ENCODE results near the gene DOCK6. TPM values are rescaled to one million over a fixed set of nuclear protein-coding genes. Genes with fewer than 3 reads are reported as not detected.

DOCK6 gene
- total RNA-seq, 1 donor from 2014 or later = 1.2 TPM

DNA sequence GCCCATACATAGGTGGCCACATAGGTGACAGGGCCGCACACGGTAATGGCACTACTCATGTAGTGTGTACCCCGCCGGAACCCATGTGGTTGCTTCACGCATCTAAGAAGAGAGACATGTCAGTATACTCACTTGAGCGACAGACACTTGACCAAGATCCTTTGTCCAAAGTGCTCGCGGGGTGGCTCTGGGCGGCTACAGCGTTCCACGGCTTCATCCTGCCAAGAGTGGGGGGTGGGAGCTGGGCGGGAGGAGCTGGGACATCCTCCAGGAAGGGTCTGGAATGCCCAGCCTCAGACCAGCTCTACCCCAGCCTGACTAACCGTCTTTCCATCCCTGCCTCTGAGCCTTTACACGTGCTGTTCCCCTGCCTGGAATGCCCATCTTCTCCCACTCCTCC lies 14.4 kb downstream of the DOCK6 start:
- H3K4me3 Mint-ChIP-seq = no peak overlapping the region
- H3K27me3 Mint-ChIP-seq = peaks cover 2% of the 10 kb centered on the region
- H3K9me3 Mint-ChIP-seq = no peaks in the 10 kb centered on the region
- DNase-seq = no peak
- H3K27ac Mint-ChIP-seq = no peak overlapping the region
- H3K4me1 Mint-ChIP-seq = no peaks in the 10 kb centered on the region
- intact Hi-C loops (cut with micrococcal nuclease) = no loop called here
- no peaks in the 10 kb centered on the region for H3K36me3 Mint-ChIP-seq (ENCODE audit: low read depth)

DNA sequence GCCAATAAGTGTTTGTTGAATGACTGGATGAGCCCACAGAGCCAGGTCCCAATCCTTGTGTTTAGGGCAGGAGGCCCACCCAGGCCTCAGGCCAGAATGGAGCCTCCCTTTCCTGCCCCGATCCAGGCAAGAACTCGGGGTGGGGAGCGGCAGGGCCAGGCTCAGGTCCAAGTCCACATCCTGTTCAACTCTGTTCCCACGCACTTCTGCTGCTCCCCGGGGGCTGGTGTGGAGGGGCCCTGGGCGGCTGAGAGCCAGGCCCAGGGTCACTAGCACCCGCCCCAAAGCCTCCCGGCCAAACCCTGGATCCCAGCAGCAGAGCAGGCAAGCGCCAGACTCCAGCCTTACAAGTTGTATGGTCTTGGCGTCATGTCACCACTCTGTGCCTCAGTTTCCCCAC lies 14.9 kb downstream of the DOCK6 start:
- no peak for DNase-seq
- H3K27ac Mint-ChIP-seq = no peak overlapping the region
- no peaks in the 10 kb centered on the region for H3K9me3 Mint-ChIP-seq
- H3K4me3 Mint-ChIP-seq = no peak overlapping the region
- peaks cover 2% of the 10 kb centered on the region for H3K27me3 Mint-ChIP-seq
- no peaks in the 10 kb centered on the region for H3K36me3 Mint-ChIP-seq (ENCODE audit: low read depth)
- intact Hi-C loops (cut with micrococcal nuclease) = no loop called here
- no peaks in the 10 kb centered on the region for H3K4me1 Mint-ChIP-seq

GRCh38 chr19:11246941-11247340 lies 15.4 kb downstream of the DOCK6 start:
- Mint-ChIP-seq H3K9me3 (no peaks in the 10 kb centered on the region), H3K4me3 (no peak overlapping the region), H3K27ac (no peak overlapping the region), H3K36me3 (ENCODE audit: low read depth) (no peaks in the 10 kb centered on the region), H3K4me1 (no peaks in the 10 kb centered on the region), H3K27me3 (peaks cover 2% of the 10 kb centered on the region)
- no peak for DNase-seq
- intact Hi-C loops (cut with micrococcal nuclease) = no loop called here

DNA sequence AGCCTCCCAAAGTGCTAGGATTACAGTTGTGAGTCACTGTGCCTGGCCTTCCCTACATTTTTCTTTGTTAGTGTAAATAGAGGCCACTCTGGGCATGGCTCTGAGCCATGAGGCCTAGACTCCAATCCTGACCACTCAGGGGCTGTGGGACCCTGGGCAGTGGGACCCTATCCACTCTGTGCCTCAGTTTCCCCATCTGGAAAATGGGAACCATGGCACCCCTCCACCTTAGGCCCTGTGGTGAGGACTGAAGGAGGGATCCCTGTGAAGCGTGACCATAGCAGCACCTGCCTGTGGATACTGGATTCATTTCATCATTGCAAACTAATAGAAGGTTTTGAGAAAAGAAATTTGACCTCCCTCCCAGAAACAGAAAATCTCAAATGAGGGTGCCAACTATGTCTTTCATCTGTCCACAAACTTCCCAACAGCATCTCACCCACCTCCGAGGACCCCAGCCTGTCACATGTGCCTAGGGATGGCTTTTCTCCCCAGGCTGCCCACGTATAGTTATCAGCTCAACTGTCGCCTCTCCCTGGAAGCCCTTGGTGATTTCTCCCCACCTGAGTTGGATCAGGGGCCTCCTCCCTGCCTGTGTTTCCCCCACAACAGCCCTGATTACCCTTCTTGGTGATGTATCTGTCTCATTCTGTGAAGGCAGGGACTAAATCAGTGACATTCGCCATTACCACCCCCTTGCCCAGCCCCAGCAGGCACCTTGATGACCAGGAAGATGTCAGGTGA lies 17.3 kb downstream of the DOCK6 start:
- Mint-ChIP-seq H3K27ac (no peak overlapping the region), H3K27me3 (peaks cover 2% of the 10 kb centered on the region), H3K4me1 (no peaks in the 10 kb centered on the region), H3K36me3 (ENCODE audit: low read depth) (no peaks in the 10 kb centered on the region), H3K9me3 (no peaks in the 10 kb centered on the region), H3K4me3 (no peak overlapping the region)
- intact Hi-C loops (cut with micrococcal nuclease) = no loop called here
- no peak for DNase-seq

- intact Hi-C loops (cut with micrococcal nuclease) = no loop called here
- no peak overlapping the region for H3K27ac Mint-ChIP-seq
These were observed 18.5 kb downstream of the DOCK6 start for GRCh38 chr19:11243798-11244169.

DNA sequence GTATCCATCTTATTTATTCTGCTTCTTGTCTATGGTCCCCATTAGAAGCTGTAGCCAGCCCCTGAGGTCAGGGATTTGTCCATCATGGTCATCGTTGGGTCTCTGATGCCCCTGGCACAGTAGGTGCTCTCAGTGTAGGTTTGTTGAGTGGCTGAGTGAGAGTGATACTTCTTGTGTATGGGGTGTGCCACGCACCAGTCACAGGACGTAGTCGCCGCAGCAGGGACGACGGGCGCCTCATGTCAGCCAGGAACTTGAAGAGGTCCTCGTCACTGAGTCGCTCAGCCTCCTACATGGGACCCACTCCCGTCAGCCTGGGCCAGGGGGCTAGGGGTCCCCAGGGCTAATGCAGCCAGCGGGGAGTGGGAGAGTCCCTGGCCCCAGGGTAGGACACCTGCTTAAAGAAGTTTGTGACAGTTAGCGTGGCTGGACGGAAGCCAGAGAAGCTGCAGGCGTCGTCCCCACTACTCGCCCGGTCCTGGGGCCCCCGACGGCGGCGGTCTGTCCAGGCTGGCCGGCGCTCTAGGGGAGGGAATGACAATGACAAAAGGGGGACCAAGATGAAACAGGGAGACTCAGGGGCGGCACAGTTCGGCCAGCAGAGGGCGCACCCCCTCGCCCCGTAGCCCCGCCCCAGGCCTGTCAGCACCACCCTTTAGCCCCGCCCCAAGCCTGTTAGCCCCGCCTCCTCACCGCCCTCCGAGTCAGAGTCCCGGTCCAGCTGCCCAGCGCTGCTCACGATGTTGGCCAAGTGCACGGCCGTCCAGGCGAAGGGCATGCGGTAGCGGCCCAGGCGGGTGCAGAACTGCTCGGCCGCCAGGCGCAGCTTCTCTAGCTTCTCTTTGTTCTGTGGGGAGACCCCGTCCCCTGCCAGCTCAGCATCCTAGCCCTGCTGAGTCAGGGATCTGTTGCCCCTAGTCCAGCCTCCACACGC lies 19.2 kb downstream of the DOCK6 start:
- Mint-ChIP-seq H3K9me3 (peaks cover 4% of the 10 kb centered on the region), H3K36me3 (ENCODE audit: low read depth) (no peaks in the 10 kb centered on the region), H3K4me1 (no peaks in the 10 kb centered on the region), H3K27ac (no peak overlapping the region), H3K4me3 (no peak overlapping the region), H3K27me3 (peaks cover 2% of the 10 kb centered on the region)
- intact Hi-C loops (cut with micrococcal nuclease) = no loop called here
- DNase-seq = peak; percentile 91

More at GRCh38 chr19:11243798-11244169, 18.5 kb downstream of the DOCK6 start:
- Mint-ChIP-seq H3K4me3 (no peak overlapping the region), H3K9me3 (peaks cover 4% of the 10 kb centered on the region), H3K27me3 (peaks cover 2% of the 10 kb centered on the region), H3K4me1 (no peaks in the 10 kb centered on the region), H3K36me3 (ENCODE audit: low read depth) (no peaks in the 10 kb centered on the region)
- no peak for DNase-seq

DNA sequence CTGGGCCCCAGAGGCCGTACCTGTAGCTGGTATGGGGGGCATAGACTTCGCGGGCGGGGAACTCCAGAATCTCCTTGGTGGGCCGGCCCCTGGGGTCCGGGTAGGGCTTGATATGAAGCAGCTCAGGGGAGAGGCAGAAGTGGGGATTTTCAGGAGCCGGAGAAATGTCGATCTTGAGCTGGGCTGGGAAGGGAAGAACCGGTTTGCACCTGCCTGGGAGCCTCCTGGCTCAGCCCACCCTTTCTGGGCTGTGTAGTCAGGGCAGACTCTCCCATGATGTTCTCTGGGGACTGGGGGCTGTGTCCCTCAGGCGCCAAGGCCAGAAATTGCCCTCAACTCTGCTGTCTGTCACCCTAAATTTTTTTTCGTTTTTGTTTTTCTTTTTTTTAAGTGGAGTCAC lies 20.3 kb downstream of the DOCK6 start:
- intact Hi-C loops (cut with micrococcal nuclease) = no loop called here
- no peaks in the 10 kb centered on the region for H3K4me1 Mint-ChIP-seq
- H3K27me3 Mint-ChIP-seq = peaks cover 2% of the 10 kb centered on the region
- no peaks in the 10 kb centered on the region for H3K36me3 Mint-ChIP-seq (ENCODE audit: low read depth)
- H3K9me3 Mint-ChIP-seq = peaks cover 4% of the 10 kb centered on the region
- no peak overlapping the region for H3K27ac Mint-ChIP-seq
- no peak for DNase-seq
- no peak overlapping the region for H3K4me3 Mint-ChIP-seq

- Mint-ChIP-seq H3K4me1 (no peaks in the 10 kb centered on the region), H3K4me3 (no peak overlapping the region), H3K36me3 (ENCODE audit: low read depth) (no peaks in the 10 kb centered on the region), H3K27me3 (peaks cover 2% of the 10 kb centered on the region), H3K9me3 (peaks cover 4% of the 10 kb centered on the region), H3K27ac (no peak overlapping the region)
- no peak for DNase-seq
- intact Hi-C loops (cut with micrococcal nuclease) = no loop called here
These were observed 22.3 kb downstream of the DOCK6 start for GRCh38 chr19:11240008-11240444.

- no peak within 1 kb of the TSS for H3K4me3 Mint-ChIP-seq
- H3K27me3 Mint-ChIP-seq = peaks cover 2% of the 10 kb centered on the region
- H3K9me3 Mint-ChIP-seq = peaks cover 4% of the 10 kb centered on the region
- no peak for DNase-seq
- no peaks in the 10 kb centered on the region for H3K36me3 Mint-ChIP-seq (ENCODE audit: low read depth)
- intact Hi-C loops (cut with micrococcal nuclease) = no loop called here
- H3K4me1 Mint-ChIP-seq = no peaks in the 10 kb centered on the region
- H3K27ac Mint-ChIP-seq = no peak within 1 kb of the TSS
These were observed 22.8 kb downstream of the DOCK6 start, which contains the start of gene ANGPTL8 for GRCh38 chr19:11239377-11240000. Gene ANGPTL8 (plus strand): TSS chr19:11239619. CDS start chr19:11239638, 19 bp downstream.

DNA sequence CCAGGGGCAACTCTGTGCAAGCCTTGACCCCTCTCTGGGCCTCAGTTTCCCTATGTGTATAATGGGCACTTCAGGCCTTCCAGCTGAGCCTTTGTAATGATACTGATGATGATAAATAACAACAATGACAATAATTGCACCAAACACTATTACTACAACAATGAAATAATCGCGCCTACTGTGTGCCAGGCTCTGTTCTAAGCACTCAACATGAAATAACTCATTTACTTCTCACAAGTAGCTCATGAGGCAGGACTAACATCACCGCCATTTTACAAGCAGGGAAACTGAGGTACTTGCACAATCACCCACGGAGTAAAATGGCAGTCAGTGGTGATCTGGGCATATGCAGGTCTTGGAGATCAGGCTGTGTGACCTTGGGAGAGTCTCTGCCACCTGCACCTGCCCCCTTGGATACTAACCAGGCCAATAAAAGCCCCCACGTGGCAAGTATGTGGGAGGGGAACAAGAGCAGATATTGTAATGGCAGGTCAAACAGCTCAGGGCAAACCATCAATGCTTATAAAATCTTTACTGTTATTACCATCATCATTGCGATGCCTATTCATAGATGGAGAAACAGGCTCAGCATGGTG lies 23.4 kb downstream of the DOCK6 start:
- intact Hi-C loops (cut with micrococcal nuclease) = no loop called here
- no peaks in the 10 kb centered on the region for H3K4me1 Mint-ChIP-seq
- peaks cover 4% of the 10 kb centered on the region for H3K9me3 Mint-ChIP-seq
- no peak overlapping the region for H3K27ac Mint-ChIP-seq
- DNase-seq = no peak
- H3K36me3 Mint-ChIP-seq (ENCODE audit: low read depth) = no peaks in the 10 kb centered on the region
- H3K27me3 Mint-ChIP-seq = peaks cover 2% of the 10 kb centered on the region
- no peak overlapping the region for H3K4me3 Mint-ChIP-seq

DNA sequence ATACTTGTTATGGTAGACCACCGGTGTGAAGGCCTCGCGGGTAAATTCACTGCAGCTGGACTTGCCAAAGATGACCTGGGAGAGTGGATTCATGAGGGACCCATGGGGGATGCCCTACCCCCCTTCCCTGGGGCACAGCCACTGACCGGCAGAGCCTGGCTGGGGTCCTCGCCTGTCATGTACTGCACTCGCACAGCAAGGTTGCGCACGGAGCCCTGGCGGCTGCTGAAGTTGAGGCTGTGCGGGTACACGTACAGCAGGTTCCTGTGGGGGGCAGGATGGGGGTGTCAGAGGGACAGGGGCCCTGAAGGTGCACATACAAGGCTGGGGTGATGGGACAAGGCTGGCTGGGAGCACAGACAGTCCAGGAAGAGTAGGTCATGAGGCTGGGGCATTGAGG lies 24.3 kb downstream of the DOCK6 start:
- no peak overlapping the region for H3K27ac Mint-ChIP-seq
- intact Hi-C loops (cut with micrococcal nuclease) = no loop called here
- peaks cover 4% of the 10 kb centered on the region for H3K9me3 Mint-ChIP-seq
- no peaks in the 10 kb centered on the region for H3K36me3 Mint-ChIP-seq (ENCODE audit: low read depth)
- no peaks in the 10 kb centered on the region for H3K27me3 Mint-ChIP-seq
- no peak overlapping the region for H3K4me3 Mint-ChIP-seq
- no peak for DNase-seq
- H3K4me1 Mint-ChIP-seq = no peaks in the 10 kb centered on the region

DNA sequence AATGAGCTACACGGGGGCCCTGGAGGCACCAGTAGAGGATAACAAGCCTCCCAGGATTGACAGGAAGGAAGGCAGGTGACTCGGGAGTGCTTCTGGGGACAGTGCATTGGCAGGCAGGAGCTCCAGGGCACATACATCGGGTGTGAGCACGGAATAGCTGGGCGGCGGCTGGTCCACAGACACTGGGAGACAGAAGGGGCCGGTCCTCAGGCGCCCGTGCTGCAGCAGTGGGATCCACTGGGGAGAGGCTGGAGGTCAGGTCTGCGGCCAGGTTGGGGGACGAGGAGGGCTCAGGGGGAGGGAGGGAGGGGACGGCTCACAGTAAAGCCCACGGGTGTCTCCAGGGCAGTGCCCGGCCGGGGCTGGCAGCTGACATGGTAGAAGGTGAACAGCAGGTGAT lies 25.0 kb downstream of the DOCK6 start:
- DNase-seq = no peak
- H3K9me3 Mint-ChIP-seq = peaks cover 4% of the 10 kb centered on the region
- H3K27ac Mint-ChIP-seq = no peak overlapping the region
- no peaks in the 10 kb centered on the region for H3K4me1 Mint-ChIP-seq
- H3K27me3 Mint-ChIP-seq = no peaks in the 10 kb centered on the region
- H3K4me3 Mint-ChIP-seq = no peak overlapping the region
- intact Hi-C loops (cut with micrococcal nuclease) = no loop called here
- no peaks in the 10 kb centered on the region for H3K36me3 Mint-ChIP-seq (ENCODE audit: low read depth)

DNA sequence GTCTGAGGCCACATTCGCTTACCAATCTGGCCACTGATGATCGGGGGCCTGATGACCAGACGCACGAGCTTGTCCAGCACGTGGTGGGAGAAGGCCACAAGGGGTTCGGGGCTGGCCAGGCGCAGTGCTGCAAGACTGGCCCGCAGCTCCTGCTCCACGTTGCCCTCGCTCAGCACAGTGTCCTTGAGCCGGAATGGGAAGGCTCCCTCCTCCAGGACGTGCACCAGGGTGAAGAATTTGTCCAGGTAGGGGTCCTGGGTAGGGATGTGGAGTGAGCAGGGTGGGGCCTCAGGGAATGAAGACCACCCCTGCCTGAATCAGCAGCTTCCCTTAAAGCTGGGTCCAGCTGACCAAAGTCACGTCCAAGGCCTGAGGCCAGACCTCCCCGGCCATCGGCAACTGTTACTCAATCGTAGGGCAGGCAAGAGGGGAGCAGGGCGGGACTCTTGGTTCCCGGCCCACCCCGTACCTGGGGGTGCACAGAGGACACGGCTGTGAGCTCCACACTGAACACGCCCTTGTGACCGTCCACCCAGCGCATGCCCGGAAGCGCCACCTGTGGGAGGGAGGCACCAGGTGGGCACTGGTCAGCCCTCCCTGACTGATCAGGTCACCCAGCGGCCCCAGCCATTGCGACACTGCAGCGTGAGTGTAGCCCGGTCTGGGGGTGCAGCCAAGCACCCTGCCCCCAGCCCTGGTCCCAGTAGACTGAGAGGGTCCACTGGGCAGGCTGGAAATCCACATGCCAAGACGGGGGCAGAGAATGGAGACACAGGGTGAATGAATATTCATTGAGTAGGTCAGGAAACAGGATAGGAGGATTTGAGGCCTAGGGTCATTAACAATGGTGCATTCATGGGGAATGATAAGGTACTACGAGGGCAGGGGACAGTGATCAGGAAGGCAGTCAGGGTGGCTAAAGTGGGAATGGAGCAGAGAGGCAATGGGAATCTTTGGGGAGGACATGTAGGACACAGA lies 25.7 kb downstream of the DOCK6 start:
- no peak overlapping the region for H3K4me3 Mint-ChIP-seq
- H3K9me3 Mint-ChIP-seq = peaks cover 4% of the 10 kb centered on the region
- H3K36me3 Mint-ChIP-seq (ENCODE audit: low read depth) = no peaks in the 10 kb centered on the region
- intact Hi-C loops (cut with micrococcal nuclease) = no loop called here
- no peaks in the 10 kb centered on the region for H3K27me3 Mint-ChIP-seq
- H3K4me1 Mint-ChIP-seq = no peaks in the 10 kb centered on the region
- no peak overlapping the region for H3K27ac Mint-ChIP-seq
- no peak for DNase-seq

All from activated CD4-positive, alpha-beta T cell treated with anti-CD3 and anti-CD28 coated beads, Interleukin-2, amount 10 ng/mL, durations not matched to agents 24 days and 14 days (primary cell).